Stomach (tissue), 4 donors: ENCODE data around the gene COX4I1.

Experiments used
- CTCF ChIP-seq, 7 experiments: fragments of 450-650 bp in 4 of 7; fragments of 200-600 bp in 3 of 7; sonication (generic) in 3 of 7; IDR thresholded peaks; one replicate each; pipeline ENCODE4 v1.5.1; 2016 to 2019; ENCODE audit warnings: antibody characterized with exemption in 7 of 7, control low read depth in 2 of 7, mild to moderate bottlenecking in 1 of 7
- POLR2AphosphoS5 ChIP-seq, 3 donors: sonication (generic); formaldehyde crosslinking; IDR thresholded peaks; one replicate each; pipeline ENCODE4 v1.6.1; 2016; ENCODE audit warnings: antibody characterized with exemption in 3 of 3

DNA sequence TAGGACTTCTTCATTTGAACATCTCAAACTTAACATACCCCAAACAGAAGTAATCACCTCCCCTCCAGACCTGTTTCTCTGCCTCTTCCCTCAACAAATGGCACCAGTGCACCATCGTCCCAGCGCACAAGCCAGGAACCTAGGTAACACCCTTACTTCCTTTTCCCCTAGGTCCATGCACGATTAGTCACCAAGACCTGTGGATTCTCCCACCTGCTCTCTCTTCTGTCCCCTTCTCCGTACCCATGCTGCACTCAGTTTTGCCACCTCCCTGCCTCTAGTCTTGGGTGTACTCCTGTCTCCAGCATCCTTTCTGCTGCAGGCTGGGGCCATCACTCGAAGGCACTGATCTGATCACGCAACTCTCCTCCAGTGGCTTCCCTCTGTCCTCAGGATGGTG is 3.3 kb upstream of the COX4I1 start:
- TF ChIP-seq CTCF (IDR thresholded peaks at IDR 0.05) (no peak), POLR2AphosphoS5 (IDR thresholded peaks at IDR 0.05) (no peak)
